GM06990 (cell line): ENCODE data around the gene PHLDB2.

Source experiments
- DNase-seq: peaks from one replicate; pipeline ENCODE4 v3.0.0-alpha.2; 2011; ENCODE audit not compliant: insufficient read length; ENCODE audit errors: extremely low read depth
- H3K27me3 ChIP-seq: replicated peaks from 2 replicates; pipeline ENCODE4 v1.6.0; 2011; ENCODE audit warnings: low read length; ENCODE audit not compliant: control insufficient read depth, insufficient read depth
- H3K36me3 ChIP-seq: 2 replicates; pipeline ENCODE4 v1.5.1; 2011; ENCODE audit warnings: low read length; ENCODE audit not compliant: control insufficient read depth, insufficient read depth
- H3K4me3 ChIP-seq: replicated peaks from 2 replicates; pipeline ENCODE4 v1.5.1; 2011; ENCODE audit warnings: low read depth, mild to moderate bottlenecking, control low read depth, low read length
- CTCF ChIP-seq: IDR thresholded peaks from 2 replicates; pipeline ENCODE4 v1.5.1; 2011; ENCODE audit warnings: low read length, control low read depth, mild to moderate bottlenecking, inconsistent platforms; ENCODE audit not compliant: insufficient read depth, poor library complexity, severe bottlenecking

The PHLDB2 gene

GRCh38 chr3:111852540-111852939 is 6.5 kb upstream of the PHLDB2 start:
- no peak for TF ChIP-seq CTCF
- H3K36me3 ChIP-seq: no peaks in the 10 kb centered on the region
- no peaks in the 10 kb centered on the region; the same call in 1 of the 2 replicates for H3K27me3 ChIP-seq
- H3K4me3 ChIP-seq: no peak overlapping the region
- DNase-seq: no peak

- Histone ChIP-seq H3K4me3 (no peak overlapping the region), H3K27me3 (no peaks in the 10 kb centered on the region; the same call in 1 of the 2 replicates), H3K36me3 (no peaks in the 10 kb centered on the region)
- no peak for DNase-seq
- no peak for TF ChIP-seq CTCF
These were observed 6.0 kb upstream of the PHLDB2 start for GRCh38 chr3:111853068-111853467.

GRCh38 chr3:111854990-111855389 is 4.1 kb upstream of the PHLDB2 start:
- Histone ChIP-seq H3K4me3 (no peak overlapping the region), H3K36me3 (no peaks in the 10 kb centered on the region), H3K27me3 (no peaks in the 10 kb centered on the region; the same call in none of the 2 replicates)
- DNase-seq: no peak
- no peak for TF ChIP-seq CTCF

GRCh38 chr3:111856501-111856900 is 2.6 kb upstream of the PHLDB2 start:
- Histone ChIP-seq H3K4me3 (no peak overlapping the region), H3K36me3 (no peaks in the 10 kb centered on the region), H3K27me3 (no peaks in the 10 kb centered on the region; the same call in none of the 2 replicates)
- no peak for TF ChIP-seq CTCF
- no peak for DNase-seq

- no peak overlapping the region for H3K4me3 ChIP-seq
- no peaks in the 10 kb centered on the region for H3K36me3 ChIP-seq
- H3K27me3 ChIP-seq: no peaks in the 10 kb centered on the region; the same call in none of the 2 replicates
- TF ChIP-seq CTCF: no peak
- no peak for DNase-seq
These were observed 1.6 kb upstream of the PHLDB2 start for GRCh38 chr3:111857474-111857873.

GRCh38 chr3:111858642-111859041 is 423 bp upstream of the PHLDB2 start:
- no peak for DNase-seq
- no peak overlapping the region for H3K4me3 ChIP-seq
- no peaks in the 10 kb centered on the region; the same call in none of the 2 replicates for H3K27me3 ChIP-seq
- no peak for TF ChIP-seq CTCF
- H3K36me3 ChIP-seq: no peaks in the 10 kb centered on the region
